Measurements from ENCODE around the gene CST9L. TPM values are rescaled to one million over a fixed set of nuclear protein-coding genes. Genes with fewer than 3 reads are reported as not detected.

The CST9L gene
- total and polyA plus RNA-seq, 7 donors, result not detected

DNA sequence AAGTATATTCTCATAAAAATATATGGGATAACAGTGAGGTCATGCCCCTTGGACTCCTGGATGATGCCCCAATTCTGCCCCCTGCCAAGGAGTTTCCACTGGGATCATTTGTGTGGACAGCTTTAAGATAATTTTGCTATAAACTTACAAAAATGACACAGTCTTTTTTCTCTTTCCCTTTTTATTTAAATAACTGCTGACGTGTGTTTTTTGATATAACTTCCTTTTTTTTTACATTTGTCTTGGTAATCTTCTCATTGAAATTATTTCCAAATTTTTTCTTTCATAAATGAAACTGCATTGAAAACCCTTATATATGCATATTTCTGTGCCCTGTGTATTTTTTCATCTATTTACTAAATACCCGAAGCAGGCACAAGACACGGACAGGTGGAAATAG, 31.3 kb downstream of the CST9L start:
- Histone ChIP-seq H3K36me3 (no peaks in the 10 kb centered on the region), H3K27ac (no peak overlapping the region), H3K4me1 (no peaks in the 10 kb centered on the region), H3K9me3 (no peaks in the 10 kb centered on the region), H3K4me3 (no peak overlapping the region), H3K27me3 (no peaks in the 10 kb centered on the region)
- 69 to 70% methylated on average over 3 of the region's 3 CpGs for WGBS, 2 donors
- intact Hi-C loops (cut with DNase I), result no loop called here
- TF ChIP-seq EP300 (IDR thresholded peaks at IDR 0.05) (no peak), POLR2AphosphoS5 (IDR thresholded peaks at IDR 0.05) (no peak), POLR2A (IDR thresholded peaks at IDR 0.05) (no peak)
- TF ChIP-seq, protein P1, sequence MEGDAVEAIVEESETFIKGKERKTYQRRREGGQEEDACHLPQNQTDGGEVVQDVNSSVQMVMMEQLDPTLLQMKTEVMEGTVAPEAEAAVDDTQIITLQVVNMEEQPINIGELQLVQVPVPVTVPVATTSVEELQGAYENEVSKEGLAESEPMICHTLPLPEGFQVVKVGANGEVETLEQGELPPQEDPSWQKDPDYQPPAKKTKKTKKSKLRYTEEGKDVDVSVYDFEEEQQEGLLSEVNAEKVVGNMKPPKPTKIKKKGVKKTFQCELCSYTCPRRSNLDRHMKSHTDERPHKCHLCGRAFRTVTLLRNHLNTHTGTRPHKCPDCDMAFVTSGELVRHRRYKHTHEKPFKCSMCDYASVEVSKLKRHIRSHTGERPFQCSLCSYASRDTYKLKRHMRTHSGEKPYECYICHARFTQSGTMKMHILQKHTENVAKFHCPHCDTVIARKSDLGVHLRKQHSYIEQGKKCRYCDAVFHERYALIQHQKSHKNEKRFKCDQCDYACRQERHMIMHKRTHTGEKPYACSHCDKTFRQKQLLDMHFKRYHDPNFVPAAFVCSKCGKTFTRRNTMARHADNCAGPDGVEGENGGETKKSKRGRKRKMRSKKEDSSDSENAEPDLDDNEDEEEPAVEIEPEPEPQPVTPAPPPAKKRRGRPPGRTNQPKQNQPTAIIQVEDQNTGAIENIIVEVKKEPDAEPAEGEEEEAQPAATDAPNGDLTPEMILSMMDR (IDR thresholded peaks at IDR 0.05), result no peak
- DNase-seq, result no peak

GRCh38 chr20:23536328-23536974, 31.8 kb downstream of the CST9L start:
- no peaks in the 10 kb centered on the region for H3K36me3 ChIP-seq
- DNase-seq, result no peak
- 61 to 72% methylated on average over 2 of the region's 2 CpGs for WGBS, 2 donors
- no peak overlapping the region for H3K27ac ChIP-seq
- no peaks in the 10 kb centered on the region for H3K4me1 ChIP-seq
- no peaks in the 10 kb centered on the region for H3K9me3 ChIP-seq
- H3K4me3 ChIP-seq, result no peak overlapping the region
- H3K27me3 ChIP-seq, result no peaks in the 10 kb centered on the region
- intact Hi-C loops (cut with DNase I), result no loop called here
- TF ChIP-seq, protein P1 (IDR thresholded peaks at IDR 0.05), result no peak
- TF ChIP-seq EP300 (IDR thresholded peaks at IDR 0.05) (no peak), POLR2AphosphoS5 (IDR thresholded peaks at IDR 0.05) (no peak), POLR2A (IDR thresholded peaks at IDR 0.05) (no peak)

GRCh38 chr20:23534801-23535593, 33.3 kb downstream of the CST9L start:
- no peaks in the 10 kb centered on the region for H3K4me1 ChIP-seq
- no peak for TF ChIP-seq POLR2A (IDR thresholded peaks at IDR 0.05)
- no peak for TF ChIP-seq POLR2AphosphoS5 (IDR thresholded peaks at IDR 0.05)
- no peak for TF ChIP-seq EP300 (IDR thresholded peaks at IDR 0.05)
- TF ChIP-seq, protein P1 (IDR thresholded peaks at IDR 0.05), result no peak
- no peak for DNase-seq
- intact Hi-C loops (cut with DNase I), result no loop called here
- H3K9me3 ChIP-seq, result no peaks in the 10 kb centered on the region
- no peaks in the 10 kb centered on the region for H3K36me3 ChIP-seq
- H3K4me3 ChIP-seq, result no peak overlapping the region
- H3K27ac ChIP-seq, result no peak overlapping the region
- H3K27me3 ChIP-seq, result no peaks in the 10 kb centered on the region
- 80% methylated on average over 20 of the region's 20 CpGs for WGBS, 2 donors

DNA sequence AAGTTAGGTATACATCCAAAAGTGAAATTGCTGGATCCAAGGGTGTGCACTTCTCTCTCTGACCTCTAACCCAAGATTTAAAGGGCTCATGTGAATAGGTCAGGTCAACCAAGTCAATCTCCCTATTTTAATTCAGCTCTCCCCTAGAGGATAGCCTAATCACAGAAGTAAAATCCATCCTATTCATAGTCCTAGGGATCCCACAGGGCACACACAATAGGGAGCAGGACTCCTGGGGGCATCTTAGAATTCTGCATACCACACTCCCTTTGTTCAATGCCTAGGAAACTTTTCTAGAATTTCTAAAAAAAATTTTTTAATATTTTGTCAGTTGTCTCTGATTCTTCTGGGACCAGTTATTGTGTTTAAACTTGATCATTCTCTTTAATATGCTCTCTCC, 35.1 kb downstream of the CST9L start:
- H3K4me3 ChIP-seq, result no peak overlapping the region
- intact Hi-C loops (cut with DNase I), result no loop called here
- H3K27me3 ChIP-seq, result no peaks in the 10 kb centered on the region
- TF ChIP-seq EP300 (IDR thresholded peaks at IDR 0.05) (no peak), POLR2AphosphoS5 (IDR thresholded peaks at IDR 0.05) (no peak), POLR2A (IDR thresholded peaks at IDR 0.05) (no peak)
- TF ChIP-seq, protein P1 (IDR thresholded peaks at IDR 0.05), result no peak
- H3K27ac ChIP-seq, result no peak overlapping the region
- no peak for DNase-seq
- H3K4me1 ChIP-seq, result no peaks in the 10 kb centered on the region
- no peaks in the 10 kb centered on the region for H3K36me3 ChIP-seq
- peaks cover 0 to 5% (median 0%) of the 10 kb centered on the region in 4 donors for H3K9me3 ChIP-seq

Data from sigmoid colon (tissue), 7 donors.